ENCODE data around the gene GALNT10. TPM values are rescaled to one million over a fixed set of nuclear protein-coding genes. Genes with fewer than 3 reads are reported as not detected.

Gene GALNT10
- total RNA-seq, 1 donor from 2014 or later, result 31.8 TPM

GRCh38 chr5:154442801-154443200 is 252.3 kb downstream of the GALNT10 start:
- DNase-seq (ENCODE audit: low spot score), result no peak

- DNase-seq (ENCODE audit: low spot score), result peak; percentile 5
Observed at GRCh38 chr5:154444556-154445421, 254.3 kb downstream of the GALNT10 start.

DNA sequence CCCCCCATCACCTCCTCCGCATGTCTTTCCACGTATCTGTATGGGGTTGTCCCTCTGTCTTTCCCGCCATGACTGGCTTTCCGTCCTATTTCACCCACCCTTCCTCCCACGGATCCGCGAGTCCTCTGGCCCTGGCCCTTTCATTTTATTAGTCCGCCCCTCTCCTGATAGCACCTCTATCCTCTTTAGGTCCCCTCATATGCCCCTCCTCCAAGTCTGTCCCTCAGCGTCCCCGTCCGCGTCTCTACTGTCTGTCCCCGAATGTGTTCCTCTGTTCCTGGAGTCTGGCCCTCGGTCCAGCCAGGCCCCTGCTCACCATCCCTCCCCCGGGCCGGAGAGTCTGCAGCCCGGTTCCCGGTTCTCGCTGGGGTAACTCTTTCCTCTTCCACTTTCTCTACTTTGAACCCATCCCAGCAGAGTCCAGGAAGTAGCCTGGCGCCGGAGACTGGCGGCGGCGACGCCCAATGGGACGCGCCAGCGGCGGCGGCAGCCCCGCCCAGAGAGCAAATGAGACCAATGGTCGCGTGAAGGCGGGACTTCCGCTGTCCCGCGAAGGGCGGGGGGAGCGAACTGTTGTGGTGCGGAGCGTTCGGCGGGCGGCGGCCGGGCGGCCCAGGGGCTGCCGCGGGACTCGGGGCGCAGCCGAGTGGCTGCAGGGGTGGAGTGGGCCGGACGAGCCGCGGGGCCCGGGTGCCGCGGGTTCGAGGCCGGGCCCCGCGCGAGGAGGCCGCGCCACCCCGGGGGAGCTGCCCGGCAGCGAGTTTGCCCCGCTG is 255.1 kb downstream of the GALNT10 start, which contains the start of gene SAP30L:
SAP30L (plus strand) TSS at position 576 of the 773 bp plus-strand sequence. CDS start 608 bp downstream, outside the sequence.
- DNase-seq (ENCODE audit: low spot score), result peak; percentile 97

- peak; percentile 91 for DNase-seq (ENCODE audit: low spot score)
Observed at GRCh38 chr5:154446195-154447088, 255.9 kb downstream of the GALNT10 start.

- DNase-seq (ENCODE audit: low spot score), result no peak
Observed at GRCh38 chr5:154447089-154447725, 256.7 kb downstream of the GALNT10 start.

- no peak for DNase-seq (ENCODE audit: low spot score)
Observed at GRCh38 chr5:154449786-154450185, 259.3 kb downstream of the GALNT10 start.

DNA sequence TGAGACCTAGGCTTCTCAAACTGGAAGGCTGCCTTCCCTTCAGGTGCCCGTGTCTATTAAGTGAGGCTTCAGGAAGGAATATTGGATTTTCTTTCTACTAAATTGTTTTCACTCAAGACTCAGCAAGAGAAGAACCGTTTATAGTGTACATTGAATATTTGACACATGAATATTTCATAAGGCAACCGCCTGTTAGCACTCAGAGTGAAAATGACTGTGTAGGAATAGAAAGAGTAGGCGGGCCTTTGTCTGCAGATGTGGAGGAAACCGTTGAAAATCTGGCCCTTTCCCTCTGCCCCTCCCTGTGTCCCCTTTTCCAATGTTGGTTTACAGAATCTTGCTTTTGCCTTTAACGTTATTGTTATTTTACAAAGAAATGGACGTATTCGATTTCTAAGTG is 261.4 kb downstream of the GALNT10 start:
- DNase-seq (ENCODE audit: low spot score), result no peak

- no peak for DNase-seq (ENCODE audit: low spot score)
Observed at GRCh38 chr5:154455585-154455984, 265.1 kb downstream of the GALNT10 start.

GRCh38 chr5:154456540-154456939 is 266.0 kb downstream of the GALNT10 start:
- no peak for DNase-seq (ENCODE audit: low spot score)

GRCh38 chr5:154459015-154459414 is 268.5 kb downstream of the GALNT10 start:
- DNase-seq (ENCODE audit: low spot score), result no peak

DNA sequence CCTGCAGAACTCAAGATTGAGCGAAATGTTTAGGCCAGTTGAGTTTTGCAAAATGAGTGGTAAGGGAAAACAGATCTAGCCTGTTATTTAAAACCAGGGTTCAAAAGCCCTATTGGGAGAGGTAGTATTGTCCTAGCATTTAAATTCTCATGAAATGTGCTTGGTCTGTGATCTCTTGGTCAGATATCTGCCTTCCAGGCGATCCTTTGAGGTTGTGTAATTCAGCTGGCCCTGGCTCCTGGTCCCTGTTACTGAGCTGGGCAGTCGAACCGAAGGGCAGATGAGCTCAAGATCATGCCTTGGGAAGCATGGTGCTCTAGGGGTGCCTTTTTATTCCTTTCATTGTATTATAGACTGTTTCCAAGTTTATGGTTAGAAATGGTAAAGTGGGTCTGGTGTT is 269.6 kb downstream of the GALNT10 start:
- no peak for DNase-seq (ENCODE audit: low spot score)

DNA sequence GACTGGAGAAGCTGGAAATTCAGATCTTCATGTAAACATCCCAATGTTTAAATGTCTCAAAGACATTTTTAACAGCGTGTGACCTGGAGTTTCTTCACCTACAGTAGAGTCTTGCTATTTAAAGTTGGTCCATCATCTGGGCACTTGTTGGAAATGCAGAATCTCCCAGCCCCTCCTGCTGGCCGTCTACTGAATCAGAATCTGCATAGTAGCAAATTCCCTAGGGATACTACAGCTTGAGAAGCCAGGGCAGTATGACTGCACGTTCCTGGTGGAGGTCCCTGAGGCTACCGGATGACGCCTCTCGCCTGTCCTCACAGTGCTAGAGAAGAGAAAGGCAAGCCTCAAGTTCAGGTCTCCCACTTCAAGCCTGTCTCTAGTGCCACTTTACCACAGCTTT is 271.0 kb downstream of the GALNT10 start:
- DNase-seq (ENCODE audit: low spot score), result no peak

DNA sequence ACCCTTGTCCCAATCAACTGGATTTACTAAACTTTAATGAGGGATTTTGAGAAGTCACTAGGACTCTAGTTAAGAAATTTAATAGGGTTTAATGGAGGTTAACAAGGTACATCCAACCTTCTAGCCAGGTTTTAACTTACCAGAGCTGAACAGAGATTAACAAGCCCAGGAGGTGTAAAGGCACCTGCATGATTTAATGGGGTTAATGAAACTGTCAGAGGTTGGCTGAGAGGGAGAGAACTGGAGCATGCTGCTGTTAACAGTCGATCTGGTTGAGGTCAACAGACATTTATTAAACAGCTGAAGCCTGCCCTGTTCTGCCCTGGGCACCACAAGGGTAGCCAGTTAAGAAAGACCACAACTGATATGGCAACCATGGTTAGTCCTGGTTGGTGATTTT is 273.9 kb downstream of the GALNT10 start:
- DNase-seq (ENCODE audit: low spot score), result no peak

DNA sequence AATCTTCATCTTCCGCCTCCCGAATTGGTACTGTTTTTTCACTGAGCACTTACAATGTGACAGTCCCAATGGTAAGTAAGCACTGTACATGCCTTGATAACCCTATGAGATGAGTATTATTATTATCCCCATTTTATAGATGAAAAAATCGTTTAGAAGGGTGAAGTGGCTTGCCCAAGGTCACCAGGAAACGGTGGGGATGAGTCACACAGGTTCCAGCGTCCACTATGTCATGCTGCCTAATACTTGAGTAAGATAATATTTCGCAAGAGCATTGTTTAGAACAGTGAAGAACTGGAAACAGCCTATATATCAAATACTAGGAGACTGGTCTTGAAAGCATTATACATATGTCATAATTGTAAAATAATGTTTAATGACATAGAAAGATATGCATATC is 274.6 kb downstream of the GALNT10 start:
- no peak for DNase-seq (ENCODE audit: low spot score)

DNA sequence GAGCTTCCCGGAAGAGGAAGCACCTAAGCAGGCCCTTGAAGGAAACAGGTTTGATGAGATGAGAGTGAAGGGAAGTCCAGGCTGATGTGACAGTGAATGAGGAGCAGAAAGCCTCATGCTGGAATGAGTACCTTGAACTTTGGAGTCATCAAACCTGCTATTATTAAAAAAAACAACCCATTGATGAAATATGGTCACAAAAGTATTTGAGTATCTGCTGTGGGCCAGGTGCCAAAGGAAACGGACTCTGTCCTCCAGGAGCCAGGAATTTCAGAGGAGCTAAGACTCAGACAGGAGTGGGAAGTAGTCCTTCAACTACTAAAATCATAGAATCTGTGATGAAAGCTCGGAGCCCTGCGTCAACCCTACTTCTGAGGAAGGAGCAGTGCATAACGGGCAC is 275.6 kb downstream of the GALNT10 start:
- no peak for DNase-seq (ENCODE audit: low spot score)

DNA sequence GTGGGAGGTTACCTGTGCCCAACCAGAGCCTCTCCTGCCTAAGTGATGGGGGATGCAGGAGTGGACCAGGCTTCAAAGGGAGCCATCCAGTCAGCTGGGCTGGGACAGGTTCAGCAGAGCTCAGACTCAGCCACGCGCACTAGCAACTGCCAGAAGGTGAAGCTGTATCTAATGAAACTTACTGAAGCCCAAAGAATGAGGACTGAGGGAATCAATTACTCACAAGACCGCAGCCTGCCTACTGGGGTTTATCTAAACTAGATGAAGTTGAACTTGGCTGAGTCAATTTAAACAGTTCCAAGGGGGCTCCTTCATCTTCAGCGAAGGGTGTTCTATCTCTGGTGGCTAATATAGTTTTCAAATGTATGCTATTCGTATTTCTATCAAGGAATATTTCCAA is 276.1 kb downstream of the GALNT10 start:
- DNase-seq (ENCODE audit: low spot score), result no peak

DNA sequence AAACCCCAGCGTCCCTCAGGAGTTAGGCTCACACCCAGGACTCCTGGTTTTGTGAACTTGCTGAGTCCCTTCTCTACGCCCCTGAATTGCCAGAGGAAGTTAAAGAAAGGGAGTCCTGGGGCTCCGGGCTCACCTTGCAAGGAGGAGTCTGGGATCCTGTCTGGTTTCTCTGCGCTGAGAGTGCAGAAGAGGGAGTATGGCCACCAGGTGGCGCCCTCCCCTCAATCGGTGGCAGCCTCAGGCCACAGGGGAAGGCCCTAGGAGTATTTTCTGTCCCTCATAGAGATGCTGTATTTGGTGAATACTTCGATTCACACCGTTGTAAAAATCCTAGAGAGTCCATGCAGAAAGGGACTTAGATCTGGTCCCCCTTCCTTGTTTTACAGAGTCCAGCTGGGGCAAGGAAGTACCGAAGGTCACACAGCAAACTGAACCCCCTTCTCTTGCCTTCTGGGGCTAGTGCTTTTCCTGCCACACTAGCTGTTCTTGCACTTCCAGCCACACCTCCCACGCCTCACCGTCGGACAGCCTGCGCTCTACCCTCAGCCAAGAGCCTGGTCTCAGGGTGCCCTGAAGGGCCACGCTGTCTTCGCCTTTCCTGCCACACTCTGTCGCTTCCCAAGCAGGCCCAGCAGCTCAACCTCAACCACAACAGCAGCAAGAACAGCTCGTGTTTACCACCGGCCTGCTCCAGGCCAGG is 277.3 kb downstream of the GALNT10 start:
- peak; percentile 82 for DNase-seq (ENCODE audit: low spot score)

- peak; percentile 66 for DNase-seq (ENCODE audit: low spot score)
Observed at GRCh38 chr5:154470137-154470536, 279.6 kb downstream of the GALNT10 start.

Measured in umbilical cord (tissue), 2 donors.